NB4 (cell line): ENCODE data around the gene HS6ST3.

Experiments
- DNase-seq: peaks from one replicate; pipeline ENCODE4 v3.0.0; 2010; ENCODE audit warnings: low read depth
- H3K4me3 ChIP-seq: one replicate; pipeline ENCODE4 v1.5.1; 2011; ENCODE audit warnings: mild to moderate bottlenecking, low read depth, low read length, moderate library complexity
- CTCF ChIP-seq: IDR thresholded peaks from one replicate; pipeline ENCODE4 v1.5.1; 2012; ENCODE audit warnings: low read depth, low read length
- MAX ChIP-seq: IDR thresholded peaks from 2 replicates; pipeline ENCODE4 v1.6.1; 2011; ENCODE audit warnings: low read depth, low read length
- MYC ChIP-seq: IDR thresholded peaks from 2 replicates; pipeline ENCODE4 v1.6.1; 2011; ENCODE audit warnings: low read depth, low read length
- POLR2A ChIP-seq: IDR thresholded peaks from 2 replicates; pipeline ENCODE4 v1.6.1; 2011; ENCODE audit warnings: mild to moderate bottlenecking; ENCODE audit not compliant: insufficient read length; ENCODE audit errors: extremely low read depth

The HS6ST3 gene

DNA sequence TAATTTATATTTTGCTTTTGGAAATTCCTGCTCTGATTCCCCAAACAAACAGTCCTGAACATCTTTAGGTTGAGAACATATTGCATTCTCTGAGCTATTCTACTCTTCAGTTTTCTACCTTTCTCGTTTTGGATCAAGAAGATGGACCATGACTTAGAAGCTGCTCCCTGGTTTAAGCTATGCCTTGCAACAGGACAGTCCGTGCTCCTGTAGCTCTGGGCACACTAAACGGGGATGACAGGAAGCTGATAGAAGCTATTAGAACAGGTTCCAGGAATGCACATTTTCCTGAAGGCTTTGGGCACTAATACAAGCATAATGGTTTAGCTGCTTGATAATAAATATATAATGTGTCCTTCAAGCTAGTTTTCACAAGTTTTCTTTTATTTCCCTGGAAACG lies 385.2 kb downstream of the HS6ST3 start:
- H3K4me3 ChIP-seq: no peak overlapping the region
- DNase-seq: no peak
- no peak for TF ChIP-seq CTCF
- TF ChIP-seq MYC: no peak
- no peak for TF ChIP-seq MAX
- no peak for TF ChIP-seq POLR2A

GRCh38 chr13:96481482-96481881 lies 391.6 kb downstream of the HS6ST3 start:
- H3K4me3 ChIP-seq: no peak overlapping the region
- DNase-seq: no peak
- TF ChIP-seq POLR2A (no peak), CTCF (no peak), MYC (no peak), MAX (no peak)

DNA sequence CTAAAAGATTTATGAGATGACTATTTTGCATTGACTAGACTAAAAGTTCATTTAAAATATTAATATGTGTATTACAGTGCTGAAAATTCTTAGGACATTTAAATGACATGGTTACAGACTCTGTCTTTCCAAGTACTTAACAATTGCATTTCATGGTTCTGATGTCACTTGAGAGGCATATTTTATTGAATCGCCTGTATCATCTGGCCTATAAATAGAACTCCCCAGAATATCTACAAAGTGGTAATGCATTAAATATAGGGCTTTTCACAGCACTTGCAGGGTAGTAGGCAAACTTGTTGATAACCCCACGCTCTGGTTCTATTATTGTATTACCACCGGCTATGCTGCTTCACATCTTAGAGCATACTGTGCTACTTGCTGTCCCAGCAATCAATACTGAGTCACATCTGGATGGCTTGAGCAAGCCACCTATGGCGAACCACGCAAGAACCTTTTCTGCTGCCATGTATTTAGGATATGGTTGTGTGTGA lies 400.6 kb downstream of the HS6ST3 start:
- no peak overlapping the region for H3K4me3 ChIP-seq
- no peak for TF ChIP-seq MAX
- TF ChIP-seq CTCF: no peak
- no peak for DNase-seq

DNA sequence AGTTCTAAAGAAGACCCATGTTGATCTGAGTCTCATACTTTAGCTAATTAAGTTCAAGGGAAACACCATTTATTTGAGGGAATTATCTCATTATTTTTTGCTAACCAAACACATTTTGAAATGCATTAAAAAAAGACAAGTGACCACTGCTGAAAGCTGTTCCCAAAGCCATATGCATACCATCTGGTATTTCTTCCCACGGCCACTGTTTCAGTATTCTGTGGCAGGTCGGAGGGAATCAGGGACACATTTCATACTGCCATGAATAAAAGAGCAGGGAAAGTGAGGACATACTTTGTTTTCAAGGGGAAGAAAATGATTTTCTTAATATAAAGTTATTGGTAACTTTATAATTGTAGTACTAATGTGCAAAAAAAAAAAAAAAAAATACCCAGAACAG lies 401.2 kb downstream of the HS6ST3 start:
- TF ChIP-seq MAX (no peak), MYC (no peak), CTCF (no peak), POLR2A (no peak)
- H3K4me3 ChIP-seq: no peak overlapping the region
- no peak for DNase-seq

DNA sequence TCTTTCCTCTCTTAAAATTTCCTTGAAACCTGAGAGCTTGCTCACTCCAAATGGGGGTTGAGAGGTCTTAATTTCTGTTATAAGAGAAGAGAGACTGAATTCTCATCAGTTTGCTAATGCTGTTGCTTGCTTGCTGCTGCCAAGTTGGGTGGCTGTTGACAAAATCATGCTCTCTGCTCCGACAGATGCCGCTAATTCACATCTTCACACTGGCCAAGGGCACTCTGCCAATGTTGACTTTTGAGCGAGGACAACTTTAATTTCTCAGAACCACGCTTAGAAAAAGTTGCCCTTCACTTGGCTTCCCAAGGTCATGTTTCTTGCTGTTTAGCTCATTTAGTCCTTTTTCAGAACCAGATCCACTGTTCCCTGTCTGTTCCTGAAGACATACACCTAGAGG lies 402.9 kb downstream of the HS6ST3 start:
- H3K4me3 ChIP-seq: no peak overlapping the region
- DNase-seq: no peak
- TF ChIP-seq CTCF: no peak
- TF ChIP-seq MAX: no peak
- no peak for TF ChIP-seq POLR2A
- TF ChIP-seq MYC: no peak

DNA sequence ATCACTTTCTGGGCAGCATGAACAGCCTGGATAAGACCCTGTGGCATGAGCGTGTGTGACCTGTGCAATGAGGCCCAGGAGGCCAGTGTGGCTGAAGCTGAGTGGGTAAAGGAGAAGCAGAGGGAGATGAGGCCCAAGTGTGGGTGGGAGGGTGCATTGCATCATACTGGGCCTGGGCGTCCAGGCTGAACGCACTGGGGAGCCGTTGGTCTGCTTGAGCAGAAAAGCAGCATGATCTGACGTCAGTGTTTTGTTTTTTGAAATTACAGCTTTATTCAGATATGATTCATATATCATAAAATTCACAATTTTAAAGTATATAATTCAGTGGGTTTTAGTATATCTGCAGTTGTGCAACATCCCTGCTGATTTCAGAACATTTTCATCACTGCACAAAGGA lies 409.7 kb downstream of the HS6ST3 start:
- no peak overlapping the region for H3K4me3 ChIP-seq
- peak; percentile 71 for DNase-seq
- TF ChIP-seq CTCF: no peak
- no peak for TF ChIP-seq POLR2A
- no peak; the same call in 1 of the 2 replicates for TF ChIP-seq MYC
- peak; percentile 50; the same call in 1 of the 2 replicates for TF ChIP-seq MAX
